ENCODE measurements around the gene PBX3.

Gene PBX3

DNA sequence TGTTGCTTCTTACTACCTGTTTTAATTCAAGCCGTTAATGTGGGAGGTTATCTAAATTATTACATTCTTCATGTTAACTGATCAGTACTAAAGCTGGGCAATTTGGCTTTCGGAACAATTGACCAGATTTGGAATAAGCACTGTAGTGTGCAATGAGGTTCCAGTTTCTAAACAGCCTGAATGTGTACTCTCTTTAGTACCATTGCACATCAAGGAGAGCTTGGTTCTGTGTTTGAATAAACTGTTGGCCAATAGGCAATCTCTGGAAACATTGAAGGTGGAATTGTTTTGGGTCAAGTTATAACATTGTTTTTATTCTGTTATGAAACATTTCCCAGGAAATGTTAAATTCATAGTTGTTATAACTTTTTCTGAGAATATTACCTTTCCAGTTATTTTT, 105.2 kb downstream of the PBX3 start:
- Histone ChIP-seq H3K36me3 (no peaks in the 10 kb centered on the region), H3K27me3 (no peaks in the 10 kb centered on the region), H3K9me3 (no peaks in the 10 kb centered on the region), H3K4me3 (no peak overlapping the region), H3K4me1 (no peaks in the 10 kb centered on the region), H3K27ac (no peak overlapping the region)
- DNase-seq: no peak
- TF ChIP-seq, protein P1, sequence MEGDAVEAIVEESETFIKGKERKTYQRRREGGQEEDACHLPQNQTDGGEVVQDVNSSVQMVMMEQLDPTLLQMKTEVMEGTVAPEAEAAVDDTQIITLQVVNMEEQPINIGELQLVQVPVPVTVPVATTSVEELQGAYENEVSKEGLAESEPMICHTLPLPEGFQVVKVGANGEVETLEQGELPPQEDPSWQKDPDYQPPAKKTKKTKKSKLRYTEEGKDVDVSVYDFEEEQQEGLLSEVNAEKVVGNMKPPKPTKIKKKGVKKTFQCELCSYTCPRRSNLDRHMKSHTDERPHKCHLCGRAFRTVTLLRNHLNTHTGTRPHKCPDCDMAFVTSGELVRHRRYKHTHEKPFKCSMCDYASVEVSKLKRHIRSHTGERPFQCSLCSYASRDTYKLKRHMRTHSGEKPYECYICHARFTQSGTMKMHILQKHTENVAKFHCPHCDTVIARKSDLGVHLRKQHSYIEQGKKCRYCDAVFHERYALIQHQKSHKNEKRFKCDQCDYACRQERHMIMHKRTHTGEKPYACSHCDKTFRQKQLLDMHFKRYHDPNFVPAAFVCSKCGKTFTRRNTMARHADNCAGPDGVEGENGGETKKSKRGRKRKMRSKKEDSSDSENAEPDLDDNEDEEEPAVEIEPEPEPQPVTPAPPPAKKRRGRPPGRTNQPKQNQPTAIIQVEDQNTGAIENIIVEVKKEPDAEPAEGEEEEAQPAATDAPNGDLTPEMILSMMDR (IDR thresholded peaks at IDR 0.05): no peak
- intact Hi-C loops (cut with DNase I; ENCODE audit: low total_unique reads): no loop called here

DNA sequence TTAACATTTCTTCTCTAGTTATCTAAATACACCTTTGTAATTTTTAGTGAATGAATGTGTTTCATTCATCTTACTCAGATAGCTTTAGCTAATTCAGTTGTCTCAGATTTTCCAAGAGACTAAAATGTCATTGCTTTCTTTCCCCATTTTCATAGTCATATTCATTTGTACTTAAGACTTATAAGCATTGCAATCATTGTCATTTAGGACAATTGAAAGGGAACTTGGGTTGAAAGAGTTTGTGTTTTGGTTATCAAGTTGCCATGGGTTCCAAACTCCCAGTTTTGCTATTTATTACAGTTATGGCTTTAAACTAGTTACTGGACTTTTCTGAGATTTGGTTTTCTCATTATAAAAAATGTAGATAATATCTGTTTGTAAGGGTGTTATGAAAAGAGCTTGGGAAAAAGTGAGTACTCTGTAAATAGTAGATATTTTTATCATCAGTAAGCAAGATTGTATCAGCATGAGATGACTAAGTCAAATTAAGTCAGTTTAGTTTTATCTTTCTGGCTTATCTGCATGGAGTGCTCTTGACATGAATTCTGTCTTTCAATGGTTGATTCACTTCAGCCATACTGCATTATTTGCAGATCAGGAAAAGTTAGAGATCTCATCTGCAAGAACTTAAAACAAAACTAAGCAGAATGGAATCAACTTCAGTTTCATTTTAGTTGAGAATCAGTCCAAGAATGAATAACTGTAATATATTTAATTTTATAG, 107.5 kb downstream of the PBX3 start:
- Histone ChIP-seq H3K9me3 (no peaks in the 10 kb centered on the region), H3K4me1 (no peaks in the 10 kb centered on the region), H3K27ac (no peak overlapping the region), H3K27me3 (no peaks in the 10 kb centered on the region), H3K36me3 (no peaks in the 10 kb centered on the region), H3K4me3 (no peak overlapping the region)
- DNase-seq: no peak
- intact Hi-C loops (cut with DNase I; ENCODE audit: low total_unique reads): no loop called here
- TF ChIP-seq, protein P1 (IDR thresholded peaks at IDR 0.05): no peak

DNA sequence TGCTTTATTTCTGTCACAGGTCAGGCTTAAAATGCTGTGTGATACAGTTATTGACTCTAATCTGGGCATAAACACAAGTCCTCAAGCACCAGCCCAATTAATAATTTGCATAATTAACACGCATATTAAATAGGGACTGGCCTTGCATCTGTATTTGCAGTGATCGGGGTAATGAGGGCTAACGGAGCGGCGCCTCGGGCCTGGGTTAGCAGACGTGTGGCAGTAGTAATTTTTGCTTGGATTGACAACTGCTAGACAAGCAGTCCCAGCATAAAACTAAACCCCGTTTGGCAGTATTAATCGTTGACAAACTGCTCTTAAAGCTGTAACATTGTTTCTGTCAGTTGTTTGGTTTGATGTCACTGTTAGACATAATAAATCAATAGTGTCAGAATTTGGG, 109.2 kb downstream of the PBX3 start:
- intact Hi-C loops (cut with DNase I; ENCODE audit: low total_unique reads): no loop called here
- TF ChIP-seq, protein P1 (IDR thresholded peaks at IDR 0.05): no peak

DNA sequence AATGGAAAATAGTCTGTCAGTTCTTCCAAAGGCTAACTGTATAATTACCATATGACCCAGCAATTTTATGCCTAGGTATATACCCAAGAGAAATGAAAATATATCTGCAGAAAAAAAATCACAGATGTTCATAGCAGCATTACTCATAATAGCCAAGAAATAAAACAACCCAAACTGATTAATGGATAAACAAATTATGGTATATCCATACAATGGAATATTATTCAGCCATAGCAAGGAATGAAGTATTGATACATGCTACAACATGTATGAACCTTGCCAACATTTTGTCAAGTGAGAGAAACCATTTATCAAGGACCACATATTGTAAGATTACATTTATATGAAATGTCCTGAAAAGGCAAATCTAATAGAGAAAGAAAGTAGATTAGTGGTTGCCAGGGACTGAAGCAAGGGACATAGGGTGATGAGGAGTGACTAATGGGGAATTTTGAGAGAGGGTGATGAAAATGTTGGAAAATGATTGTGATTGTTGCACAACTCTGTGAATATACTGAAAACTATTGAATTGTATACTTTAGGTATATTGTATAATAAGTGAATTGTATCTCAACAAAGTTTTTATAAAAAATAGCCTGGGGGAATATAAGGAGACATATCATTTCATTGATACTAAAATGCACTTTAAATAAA, 114.4 kb downstream of the PBX3 start:
- no peak for DNase-seq
- Histone ChIP-seq H3K27ac (no peak overlapping the region), H3K9me3 (no peaks in the 10 kb centered on the region), H3K27me3 (no peaks in the 10 kb centered on the region), H3K4me1 (no peaks in the 10 kb centered on the region), H3K36me3 (no peaks in the 10 kb centered on the region), H3K4me3 (no peak overlapping the region)
- TF ChIP-seq, protein P1 (IDR thresholded peaks at IDR 0.05): no peak
- intact Hi-C loops (cut with DNase I; ENCODE audit: low total_unique reads): no loop called here

More for the DNA sequence above, 109.2 kb downstream of the PBX3 start:
- DNase-seq: no peak
- Histone ChIP-seq H3K9me3 (no peaks in the 10 kb centered on the region), H3K27ac (no peak overlapping the region), H3K27me3 (no peaks in the 10 kb centered on the region), H3K4me3 (no peak overlapping the region), H3K36me3 (no peaks in the 10 kb centered on the region), H3K4me1 (no peaks in the 10 kb centered on the region)

DNA sequence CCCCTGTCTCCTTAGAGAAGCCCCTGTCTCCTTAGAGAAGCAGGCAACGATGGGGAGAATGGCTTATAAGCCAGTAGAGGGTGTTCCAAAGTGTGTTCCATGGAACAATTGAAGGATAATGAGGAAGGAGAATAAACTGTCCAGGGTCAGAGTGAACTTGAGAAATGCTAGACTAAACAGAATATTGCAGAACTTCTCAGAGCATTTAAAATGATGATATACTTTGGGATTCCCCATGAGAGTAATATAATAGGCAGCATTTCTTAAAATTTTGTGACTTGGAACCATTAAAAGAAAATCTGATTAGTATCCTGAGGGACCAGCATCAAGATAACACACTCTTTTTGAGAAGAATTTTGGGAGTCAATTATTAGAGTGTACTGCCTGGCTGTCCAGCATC, 116.8 kb downstream of the PBX3 start:
- Histone ChIP-seq H3K4me1 (no peaks in the 10 kb centered on the region), H3K36me3 (no peaks in the 10 kb centered on the region), H3K9me3 (no peaks in the 10 kb centered on the region), H3K27me3 (no peaks in the 10 kb centered on the region), H3K27ac (no peak overlapping the region), H3K4me3 (no peak overlapping the region)
- TF ChIP-seq, protein P1 (IDR thresholded peaks at IDR 0.05): no peak
- no peak for DNase-seq
- intact Hi-C loops (cut with DNase I; ENCODE audit: low total_unique reads): no loop called here
